ENCODE data around the gene LETM1. TPM values are rescaled to one million over a fixed set of nuclear protein-coding genes. Genes with fewer than 3 reads are reported as not detected.

Gene LETM1
- total RNA-seq, 2 donors from 2014 or later, result 32.1 to 34.5 TPM

DNA sequence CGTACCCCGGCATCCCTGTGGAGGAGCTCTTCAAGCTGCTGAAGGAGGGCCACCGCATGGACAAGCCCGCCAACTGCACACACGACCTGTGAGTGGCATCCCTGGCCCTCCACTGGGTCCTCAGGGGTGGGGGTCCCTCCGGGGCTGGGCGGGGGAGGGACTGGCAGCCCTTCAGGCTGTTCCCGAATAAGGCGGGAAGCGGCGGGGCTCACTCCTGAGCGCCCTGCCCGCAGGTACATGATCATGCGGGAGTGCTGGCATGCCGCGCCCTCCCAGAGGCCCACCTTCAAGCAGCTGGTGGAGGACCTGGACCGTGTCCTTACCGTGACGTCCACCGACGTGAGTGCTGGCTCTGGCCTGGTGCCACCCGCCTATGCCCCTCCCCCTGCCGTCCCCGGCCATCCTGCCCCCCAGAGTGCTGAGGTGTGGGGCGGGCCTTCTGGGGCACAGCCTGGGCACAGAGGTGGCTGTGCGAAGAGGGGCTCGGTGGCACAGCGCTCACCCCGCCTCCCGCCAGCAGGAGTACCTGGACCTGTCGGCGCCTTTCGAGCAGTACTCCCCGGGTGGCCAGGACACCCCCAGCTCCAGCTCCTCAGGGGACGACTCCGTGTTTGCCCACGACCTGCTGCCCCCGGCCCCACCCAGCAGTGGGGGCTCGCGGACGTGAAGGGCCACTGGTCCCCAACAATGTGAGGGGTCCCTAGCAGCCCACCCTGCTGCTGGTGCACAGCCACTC is 49.2 kb downstream of the LETM1 start:
- DNase-seq (ENCODE audit: low spot score), result no peak
- no peak overlapping the region for H3K4me3 ChIP-seq

GRCh38 chr4:1806223-1806564 is 49.8 kb downstream of the LETM1 start:
- Histone ChIP-seq H3K4me1 (no peaks in the 10 kb centered on the region), H3K9me3 (no peaks in the 10 kb centered on the region), H3K36me3 (no peaks in the 10 kb centered on the region), H3K27ac (no peak overlapping the region), H3K27me3 (no peaks in the 10 kb centered on the region), H3K4me3 (no peak overlapping the region)
- no peak for DNase-seq (ENCODE audit: low spot score)
- no peak for TF ChIP-seq CTCF (IDR thresholded peaks at IDR 0.05)

More for the DNA sequence above, 49.2 kb downstream of the LETM1 start:
- H3K27me3 ChIP-seq, result no peaks in the 10 kb centered on the region
- H3K27ac ChIP-seq, result no peak overlapping the region
- no peaks in the 10 kb centered on the region for H3K36me3 ChIP-seq
- H3K4me1 ChIP-seq, result no peaks in the 10 kb centered on the region
- no peak for TF ChIP-seq CTCF (IDR thresholded peaks at IDR 0.05)
- no peaks in the 10 kb centered on the region for H3K9me3 ChIP-seq

DNA sequence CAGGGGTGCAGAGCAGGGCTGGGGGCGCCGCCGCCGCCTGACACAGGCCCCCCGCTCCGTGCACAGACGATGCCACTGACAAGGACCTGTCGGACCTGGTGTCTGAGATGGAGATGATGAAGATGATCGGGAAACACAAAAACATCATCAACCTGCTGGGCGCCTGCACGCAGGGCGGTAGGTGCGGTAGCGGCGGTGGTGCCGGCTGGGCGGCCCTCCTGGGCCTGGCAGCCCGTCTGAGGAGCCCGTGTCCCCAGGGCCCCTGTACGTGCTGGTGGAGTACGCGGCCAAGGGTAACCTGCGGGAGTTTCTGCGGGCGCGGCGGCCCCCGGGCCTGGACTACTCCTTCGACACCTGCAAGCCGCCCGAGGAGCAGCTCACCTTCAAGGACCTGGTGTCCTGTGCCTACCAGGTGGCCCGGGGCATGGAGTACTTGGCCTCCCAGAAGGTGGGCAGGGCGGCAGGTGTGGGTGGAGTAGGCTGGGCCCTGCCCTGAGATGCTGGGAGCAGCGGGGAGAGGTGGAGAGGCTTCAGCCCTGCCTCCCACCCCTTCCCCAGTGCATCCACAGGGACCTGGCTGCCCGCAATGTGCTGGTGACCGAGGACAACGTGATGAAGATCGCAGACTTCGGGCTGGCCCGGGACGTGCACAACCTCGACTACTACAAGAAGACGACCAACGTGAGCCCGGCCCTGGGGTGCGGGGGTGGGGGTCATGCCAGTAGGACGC is 50.3 kb downstream of the LETM1 start:
- Histone ChIP-seq H3K27me3 (no peaks in the 10 kb centered on the region), H3K4me3 (no peak overlapping the region), H3K9me3 (no peaks in the 10 kb centered on the region), H3K27ac (no peak overlapping the region), H3K36me3 (no peaks in the 10 kb centered on the region), H3K4me1 (no peaks in the 10 kb centered on the region)
- TF ChIP-seq CTCF (IDR thresholded peaks at IDR 0.05), result no peak
- DNase-seq (ENCODE audit: low spot score), result no peak

- Histone ChIP-seq H3K27me3 (no peaks in the 10 kb centered on the region), H3K9me3 (no peaks in the 10 kb centered on the region), H3K4me1 (no peaks in the 10 kb centered on the region), H3K27ac (no peak overlapping the region), H3K36me3 (no peaks in the 10 kb centered on the region), H3K4me3 (no peak overlapping the region)
- TF ChIP-seq CTCF (IDR thresholded peaks at IDR 0.05), result no peak
- DNase-seq (ENCODE audit: low spot score), result no peak
Observed at GRCh38 chr4:1804638-1805492, 51.1 kb downstream of the LETM1 start.

GRCh38 chr4:1803523-1804423 is 52.2 kb downstream of the LETM1 start:
- DNase-seq (ENCODE audit: low spot score), result no peak

More at GRCh38 chr4:1803523-1804423, 52.2 kb downstream of the LETM1 start:
- Histone ChIP-seq H3K27ac (no peak overlapping the region), H3K36me3 (no peaks in the 10 kb centered on the region), H3K9me3 (no peaks in the 10 kb centered on the region), H3K27me3 (no peaks in the 10 kb centered on the region), H3K4me1 (no peaks in the 10 kb centered on the region), H3K4me3 (no peak overlapping the region)
- TF ChIP-seq CTCF (IDR thresholded peaks at IDR 0.05), result no peak

All from right atrium auricular region (tissue), 2 donors.